HG02943 (cell line): Measurements from ENCODE around the gene CDK11A.
A peak's percentile ranks its signal among the peaks of the same experiment; 100 is the strongest.
"Not testable (repeated sequence)": the region's sequence is repeated elsewhere in the genome, so short reads cannot be mapped to it uniquely, and the experiment has no call there.

Experiments used
- ATAC-seq: cut with Tn5 transposase; IDR thresholded peaks from one replicate; pipeline ENCODE4 v1.9.1; 2021; ENCODE audit warnings: mild to moderate bottlenecking, low read depth, moderate library complexity; ENCODE audit not compliant: unreplicated experiment

CDK11A gene

GRCh38 chr1:1664941-1665814, 59.0 kb downstream of the CDK11A start:
- no peak for ATAC-seq

DNA sequence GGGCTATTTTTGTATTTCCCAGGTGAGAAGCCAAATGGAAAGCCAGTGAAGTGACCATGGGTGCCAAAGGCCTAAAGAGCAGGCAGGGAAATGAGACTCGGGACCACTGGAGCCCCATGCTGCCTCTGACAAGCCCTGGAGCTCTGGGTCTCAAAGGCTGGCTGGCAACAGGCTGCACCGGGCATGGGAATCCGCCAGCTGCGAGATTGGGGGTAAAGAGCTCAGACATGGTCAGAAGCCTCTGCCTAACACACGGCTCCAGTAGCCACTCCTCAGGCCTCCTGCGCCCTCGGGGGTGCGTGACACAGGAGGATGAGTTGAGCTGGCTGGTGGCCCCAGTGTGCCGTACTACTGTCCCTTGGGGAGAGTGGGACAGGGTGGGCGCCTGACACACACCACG, 59.8 kb downstream of the CDK11A start:
- not testable (repeated sequence) for ATAC-seq

GRCh38 chr1:1662830-1663560, 61.2 kb downstream of the CDK11A start:
- ATAC-seq = not testable (repeated sequence)

- ATAC-seq = not testable (repeated sequence)
Measured at GRCh38 chr1:1662392-1662791, 61.8 kb downstream of the CDK11A start.

DNA sequence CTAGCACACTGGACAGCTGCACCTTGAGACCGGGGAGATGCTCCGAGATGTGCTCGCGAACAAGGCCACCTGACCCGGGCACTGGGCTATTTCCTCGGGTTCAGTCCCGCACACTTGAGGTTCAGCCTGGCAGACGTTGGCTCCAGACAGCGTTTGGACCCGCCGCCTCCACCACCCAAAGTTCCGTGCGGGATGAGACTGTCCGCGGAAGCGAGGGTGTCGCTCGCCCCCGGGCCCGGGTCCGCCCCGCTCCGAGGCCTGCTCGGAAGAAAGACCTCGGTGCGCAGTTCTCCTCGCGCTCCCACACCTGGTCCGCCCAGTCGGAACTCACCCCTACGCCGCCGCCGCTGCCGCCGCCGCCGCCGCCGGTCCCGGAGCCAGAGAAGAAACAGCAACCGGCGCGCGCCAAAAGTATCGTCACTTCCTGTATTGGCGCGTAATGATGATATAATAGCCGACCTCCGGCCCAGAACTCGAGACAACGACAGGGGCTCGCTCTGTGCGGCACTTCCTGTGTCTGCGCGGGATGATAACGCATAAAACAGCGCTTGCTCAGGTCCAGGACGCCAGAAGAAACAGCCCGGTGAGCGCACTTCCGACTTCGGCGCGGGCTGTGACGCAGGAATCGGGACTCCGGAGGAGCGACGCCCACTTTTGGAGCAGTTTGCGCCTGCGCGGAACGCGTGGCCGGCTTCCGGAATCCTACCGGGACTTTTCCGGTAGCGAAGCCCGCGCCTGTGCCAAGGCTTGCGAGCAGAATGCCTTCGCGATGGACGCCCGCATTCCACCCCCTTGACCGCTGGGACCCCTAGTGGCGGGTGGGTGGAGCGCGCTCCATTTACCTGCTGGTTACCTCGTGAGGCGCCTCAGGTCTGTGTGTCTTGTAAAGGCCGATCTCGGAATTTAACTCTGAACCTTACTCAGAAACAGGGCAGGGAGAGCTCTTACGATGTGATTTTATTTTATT, 65.3 kb downstream of the CDK11A start, which contains the start of gene CDK11B:
CDK11B (minus strand) TSS at position 422 of the 967 bp plus-strand sequence. CDS start 1,519 bp downstream, outside the sequence.
- peak; percentile 80 for ATAC-seq
